Measurements from ENCODE around the gene GRIN2C. TPM values are rescaled to one million over a fixed set of nuclear protein-coding genes. Genes with fewer than 3 reads are reported as not detected.

GRIN2C gene
- total and polyA plus RNA-seq, 2 donors (not counting 1 experiment from before 2014, with no cell fraction given): 0.01 to 0.50 TPM

- no peak for TF ChIP-seq EZH2 (IDR thresholded peaks at IDR 0.05; ENCODE audit: low read length, missing control alignments)
- no peak for TF ChIP-seq CTCF (conservative IDR thresholded peaks at IDR 0.05 in 1 of 2, IDR thresholded peaks at IDR 0.05 in 1 of 2; ENCODE audit: low read depth in 1 of 2, low read length in 2 of 2)
- H3K79me2 ChIP-seq (ENCODE audit: control insufficient read depth, insufficient read depth, low read length): no peaks in the 10 kb centered on the region
- H4K20me1 ChIP-seq (ENCODE audit: control insufficient read depth, extremely low read depth, insufficient read depth, low read length): no peaks in the 10 kb centered on the region
- no peak overlapping the region for H3K9ac ChIP-seq (ENCODE audit: insufficient read depth, low read length)
- no peak overlapping the region for H3K27ac ChIP-seq (ENCODE audit: insufficient read depth, low read length)
- no peaks in the 10 kb centered on the region for H3K9me3 ChIP-seq (ENCODE audit: control insufficient read depth, insufficient read depth, low read depth, low read length)
- peaks cover 6% of the 10 kb centered on the region for H3K27me3 ChIP-seq (ENCODE audit: control insufficient read depth, insufficient read depth, low read length)
- peaks cover 4% of the 10 kb centered on the region for H3K4me1 ChIP-seq (ENCODE audit: control insufficient read depth, extremely low read depth, insufficient read depth, low read length)
- peak overlapping the region; percentile 12 for H2AFZ ChIP-seq (ENCODE audit: low read length)
- no peak for DNase-seq (ENCODE audit: low read depth in 2 of 2)
- no peak overlapping the region for H3K4me2 ChIP-seq (ENCODE audit: extremely low read depth, insufficient read depth, low read length)
- no peaks in the 10 kb centered on the region for H3K36me3 ChIP-seq (ENCODE audit: control insufficient read depth, insufficient read depth, low read length)
- no peak overlapping the region for H3K4me3 ChIP-seq (replicated peaks in 1 of 4; ENCODE audit: control extremely low read depth in 1 of 4, insufficient read depth in 1 of 4, low read depth in 3 of 4, low read length in 4 of 4)
Observed at GRCh38 chr17:74875977-74876593, 16.4 kb upstream of the GRIN2C start.

GRCh38 chr17:74875155-74875976 lies 15.7 kb upstream of the GRIN2C start:
- H3K4me2 ChIP-seq (ENCODE audit: extremely low read depth, insufficient read depth, low read length): no peak overlapping the region
- H2AFZ ChIP-seq (ENCODE audit: low read length): peak overlapping the region; percentile 12
- no peaks in the 10 kb centered on the region for H3K36me3 ChIP-seq (ENCODE audit: control insufficient read depth, insufficient read depth, low read length)

More at GRCh38 chr17:74875155-74875976, 15.7 kb upstream of the GRIN2C start:
- Histone ChIP-seq H3K9ac (ENCODE audit: insufficient read depth, low read length) (no peak overlapping the region), H3K9me3 (ENCODE audit: control insufficient read depth, insufficient read depth, low read depth, low read length) (no peaks in the 10 kb centered on the region), H4K20me1 (ENCODE audit: control insufficient read depth, extremely low read depth, insufficient read depth, low read length) (no peaks in the 10 kb centered on the region), H3K4me1 (ENCODE audit: control insufficient read depth, extremely low read depth, insufficient read depth, low read length) (peaks cover 7% of the 10 kb centered on the region), H3K79me2 (ENCODE audit: control insufficient read depth, insufficient read depth, low read length) (no peaks in the 10 kb centered on the region), H3K4me3 (replicated peaks in 1 of 4; ENCODE audit: control extremely low read depth in 1 of 4, insufficient read depth in 1 of 4, low read depth in 3 of 4, low read length in 4 of 4) (no peak overlapping the region), H3K27ac (ENCODE audit: insufficient read depth, low read length) (no peak overlapping the region), H3K27me3 (ENCODE audit: control insufficient read depth, insufficient read depth, low read length) (peaks cover 4% of the 10 kb centered on the region)
- no peak for DNase-seq (ENCODE audit: low read depth in 2 of 2)
- no peak for TF ChIP-seq EZH2 (IDR thresholded peaks at IDR 0.05; ENCODE audit: low read length, missing control alignments)
- no peak for TF ChIP-seq CTCF (conservative IDR thresholded peaks at IDR 0.05 in 1 of 2, IDR thresholded peaks at IDR 0.05 in 1 of 2; ENCODE audit: low read depth in 1 of 2, low read length in 2 of 2)
